ENCODE results near the gene CNBD2.
A peak's percentile ranks its signal among the peaks of the same experiment; 100 is the strongest.
"Not testable (repeated sequence)": the region's sequence is repeated elsewhere in the genome, so short reads cannot be mapped to it uniquely, and the experiment has no call there.

Gene CNBD2

DNA sequence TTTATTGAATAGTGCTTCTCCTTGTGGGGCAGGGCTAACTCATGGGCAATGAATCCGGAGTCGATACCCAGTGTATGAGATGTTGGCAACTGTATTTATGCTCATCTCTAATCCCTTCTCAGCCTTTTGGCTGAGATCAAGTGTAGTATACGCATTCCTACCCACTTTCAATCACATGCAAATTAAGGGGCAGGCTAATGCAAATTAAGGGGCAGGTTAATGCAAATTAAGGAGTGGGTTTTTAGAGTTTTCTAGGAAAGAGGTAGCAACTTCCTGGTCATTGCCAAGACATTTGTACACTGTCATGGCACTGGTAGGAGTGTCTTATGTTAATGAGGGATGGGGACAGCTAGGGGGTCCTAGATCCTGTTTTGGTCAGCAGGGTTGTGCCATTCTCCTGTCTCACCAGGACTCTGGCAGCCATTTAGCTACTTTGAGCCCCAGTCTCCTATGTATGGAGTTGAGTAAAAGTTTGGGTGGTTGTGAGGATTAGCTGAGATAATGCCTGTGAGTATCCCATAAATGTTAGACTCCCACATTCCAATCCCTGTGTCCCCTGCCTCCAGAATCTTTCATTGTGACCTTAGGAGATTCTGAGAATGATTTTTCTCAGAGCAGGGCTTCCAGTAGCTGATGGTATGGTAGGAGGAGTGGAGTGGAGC is at the start of gene CNBD2:
TSS of gene CNBD2 (plus strand) at position 612 of the 662 bp plus-strand sequence. CDS start 173 bp downstream, outside the sequence.
- no peak for DNase-seq

DNA sequence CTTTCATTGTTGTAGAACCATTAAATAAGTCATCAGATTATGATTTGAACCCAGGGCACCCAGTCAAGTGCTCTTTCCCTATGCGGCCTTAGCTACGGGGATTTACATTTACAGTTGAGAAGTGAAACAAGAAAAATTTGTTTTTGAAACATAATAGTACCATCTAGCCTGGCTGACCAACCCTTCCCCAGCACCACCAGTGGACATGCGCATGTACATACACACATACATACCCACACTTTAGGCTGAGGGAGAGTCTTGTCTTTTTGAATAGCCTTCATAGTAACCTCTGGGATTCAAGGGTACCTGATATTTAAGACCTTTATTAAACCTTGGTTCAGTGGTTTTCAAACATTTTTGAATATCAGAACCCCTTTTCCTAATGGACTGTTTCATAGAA is 47.9 kb upstream of the CNBD2 start:
- no peak for DNase-seq

DNA sequence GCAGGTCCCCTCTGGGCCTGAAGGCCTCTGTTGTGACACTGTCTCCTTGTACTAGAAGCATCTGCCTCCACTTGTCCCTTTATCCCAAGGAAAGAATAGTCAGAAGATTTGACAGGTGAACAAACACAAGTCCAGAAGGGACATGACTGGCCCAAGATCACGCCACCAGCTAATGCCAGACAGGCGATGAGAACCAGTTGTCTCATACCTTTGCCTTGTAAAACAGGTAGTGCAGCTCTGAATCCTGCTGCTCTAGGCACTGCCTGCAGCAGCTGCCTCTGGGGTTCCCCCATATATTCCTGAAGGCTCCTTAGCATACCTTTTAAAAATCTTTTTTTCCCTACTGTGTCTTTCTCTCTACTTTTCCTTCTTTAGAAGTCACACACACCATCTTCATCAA is 39.1 kb upstream of the CNBD2 start:
- DNase-seq = no peak

DNA sequence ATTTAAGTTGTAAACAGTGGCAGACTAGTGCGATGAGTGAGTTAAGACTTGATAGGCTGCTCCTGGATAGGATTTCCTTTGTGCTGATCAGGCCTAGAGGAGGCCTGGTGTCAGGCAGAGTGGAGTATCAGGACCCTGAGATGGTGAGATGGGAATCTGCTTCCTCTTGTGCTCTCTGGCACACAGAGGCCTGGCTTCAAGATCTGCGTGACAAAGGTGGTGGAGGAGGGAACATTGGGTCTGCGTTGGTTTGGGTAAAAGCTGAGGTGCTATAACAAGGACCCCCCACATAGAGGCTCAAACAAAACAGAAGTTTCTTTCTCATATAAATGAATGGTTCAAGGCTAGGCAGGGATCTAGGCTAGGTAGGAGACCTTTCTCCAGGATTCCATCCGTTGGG is 34.3 kb upstream of the CNBD2 start:
- DNase-seq = no peak

DNA sequence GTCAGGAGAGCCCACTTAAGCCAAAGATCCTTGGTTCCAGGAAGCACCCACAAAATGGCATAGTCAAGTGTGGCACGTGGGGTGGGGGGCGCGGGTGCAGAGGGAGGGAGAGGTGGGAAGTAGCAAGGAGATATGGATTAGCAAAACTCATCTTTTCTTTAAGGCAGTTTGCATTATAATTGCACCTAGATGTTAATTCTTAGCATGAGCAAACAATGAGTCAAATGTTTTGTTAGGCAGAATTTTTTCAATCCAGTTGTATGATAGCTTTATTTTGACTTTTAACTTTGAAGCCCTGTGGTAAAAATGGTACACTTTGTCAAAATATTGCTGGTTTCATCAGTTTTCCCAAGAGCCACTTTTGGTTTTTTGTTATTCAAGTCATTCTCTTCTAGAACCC is 29.1 kb upstream of the CNBD2 start:
- DNase-seq = no peak

DNA sequence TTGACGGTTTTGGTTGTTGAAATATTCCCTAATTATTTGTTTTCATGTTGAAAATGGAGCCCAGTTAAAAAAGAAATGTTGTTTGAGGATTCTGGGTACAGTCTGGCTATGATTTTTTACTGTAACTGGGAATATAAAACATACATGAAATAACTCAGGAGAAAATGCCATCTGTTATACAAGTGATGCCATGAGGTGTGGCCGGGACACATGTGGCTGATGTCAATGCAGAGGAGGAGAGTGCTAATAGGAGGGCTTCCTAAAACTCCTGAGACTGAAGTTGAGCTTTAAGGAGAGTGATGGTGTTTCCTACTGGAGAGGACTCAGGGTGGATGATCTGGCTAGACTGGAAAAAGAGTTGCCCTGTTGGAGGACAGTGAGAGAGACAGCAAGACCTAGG is 26.8 kb upstream of the CNBD2 start:
- no peak for DNase-seq

DNA sequence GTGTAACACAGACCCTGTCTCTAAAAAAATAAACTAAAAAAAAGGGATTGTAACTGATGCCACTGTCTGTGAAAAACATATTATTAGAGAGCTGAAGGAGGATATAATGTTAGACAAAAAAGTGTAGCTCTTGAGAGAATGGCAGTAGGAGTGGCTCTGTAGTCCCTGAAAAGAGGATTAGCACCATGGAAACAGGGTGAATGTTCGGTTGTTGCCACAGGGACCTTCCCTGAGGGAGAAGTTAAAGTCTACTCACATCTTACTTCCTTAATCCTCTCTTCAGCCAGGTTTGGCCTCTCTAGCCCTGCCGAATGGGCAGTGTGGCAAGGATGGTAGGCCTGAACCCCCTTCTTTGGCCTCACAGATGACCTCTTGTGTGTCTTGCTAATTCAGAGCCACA is 26.1 kb upstream of the CNBD2 start:
- DNase-seq = peak in 1 of 3 experiments; percentile 14

DNA sequence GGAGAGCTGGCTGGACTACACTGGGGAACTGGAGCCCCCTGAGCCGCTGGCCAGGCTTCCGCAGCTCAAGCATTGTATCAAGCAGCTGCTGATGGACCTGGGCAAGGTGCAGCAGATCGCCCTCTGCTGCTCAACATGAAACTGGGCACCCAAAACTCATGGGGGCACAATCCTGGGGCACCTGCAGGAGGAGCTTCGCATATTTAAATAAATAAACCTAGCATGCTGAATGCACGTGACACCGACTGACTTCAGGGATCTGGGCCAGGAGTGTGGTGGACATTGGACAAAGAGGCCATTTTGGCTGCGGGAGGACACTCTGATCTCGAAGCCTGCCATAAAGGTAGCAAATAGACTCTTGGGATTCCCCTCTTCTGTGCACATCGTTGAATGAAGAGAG is 20.9 kb upstream of the CNBD2 start:
- DNase-seq = no peak

DNA sequence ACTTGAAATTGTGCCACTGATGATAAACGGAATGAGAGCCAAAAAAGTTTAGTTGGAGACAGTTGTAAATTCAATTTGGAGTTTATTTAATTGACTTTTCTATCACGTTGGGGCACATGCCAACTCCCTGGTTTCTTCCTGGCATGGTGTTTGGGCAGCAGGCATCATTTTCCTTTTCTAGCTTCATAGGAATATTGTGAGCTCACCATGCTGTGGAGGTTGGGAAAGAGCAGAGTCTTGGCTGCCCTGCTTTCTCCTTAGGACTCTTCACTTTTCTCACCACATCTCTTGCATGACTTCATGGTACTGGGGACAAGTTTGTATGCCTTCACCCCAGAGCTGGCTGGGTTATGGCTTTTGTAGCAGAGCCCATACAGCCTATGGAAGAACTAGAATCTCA is 20.5 kb upstream of the CNBD2 start:
- no peak for DNase-seq

DNA sequence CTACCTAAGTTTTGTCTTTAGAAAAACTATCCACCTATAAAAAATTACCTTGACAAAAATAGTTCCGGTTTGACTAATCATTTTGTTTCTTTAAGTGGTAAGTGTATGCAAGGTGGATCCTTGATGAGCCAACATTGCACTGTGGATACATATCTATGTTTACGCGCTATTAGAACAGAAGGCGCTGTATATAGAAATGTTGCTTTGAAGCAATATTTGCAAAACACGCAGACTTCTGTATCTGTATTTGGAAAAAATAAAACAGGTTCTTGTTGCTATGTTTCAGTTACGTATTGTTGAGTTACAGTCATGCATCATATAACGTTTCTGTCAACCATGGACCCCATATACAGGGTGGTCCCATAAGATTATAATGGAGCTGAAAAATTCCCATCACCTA is 18.3 kb upstream of the CNBD2 start:
- no peak for DNase-seq

DNA sequence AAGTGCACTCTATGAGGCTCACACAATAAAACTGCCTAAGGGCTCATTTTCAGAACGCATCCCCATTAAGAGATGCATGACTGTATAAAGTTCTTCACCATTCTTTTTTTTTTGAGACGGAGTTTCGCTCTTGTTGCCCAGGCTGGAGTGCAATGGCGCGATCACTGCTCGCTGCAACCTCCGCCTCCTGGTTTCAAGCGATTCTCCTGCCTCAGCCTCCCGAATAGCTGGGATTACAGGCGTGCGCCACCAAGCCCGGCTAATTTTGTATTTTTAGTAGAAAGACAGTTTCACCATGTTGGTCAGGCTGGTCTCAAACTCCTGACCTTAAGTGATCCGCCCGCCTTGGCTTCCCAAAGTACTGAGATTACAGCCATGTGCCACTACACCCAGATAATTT is 16.3 kb upstream of the CNBD2 start:
- DNase-seq = not testable (repeated sequence)

DNA sequence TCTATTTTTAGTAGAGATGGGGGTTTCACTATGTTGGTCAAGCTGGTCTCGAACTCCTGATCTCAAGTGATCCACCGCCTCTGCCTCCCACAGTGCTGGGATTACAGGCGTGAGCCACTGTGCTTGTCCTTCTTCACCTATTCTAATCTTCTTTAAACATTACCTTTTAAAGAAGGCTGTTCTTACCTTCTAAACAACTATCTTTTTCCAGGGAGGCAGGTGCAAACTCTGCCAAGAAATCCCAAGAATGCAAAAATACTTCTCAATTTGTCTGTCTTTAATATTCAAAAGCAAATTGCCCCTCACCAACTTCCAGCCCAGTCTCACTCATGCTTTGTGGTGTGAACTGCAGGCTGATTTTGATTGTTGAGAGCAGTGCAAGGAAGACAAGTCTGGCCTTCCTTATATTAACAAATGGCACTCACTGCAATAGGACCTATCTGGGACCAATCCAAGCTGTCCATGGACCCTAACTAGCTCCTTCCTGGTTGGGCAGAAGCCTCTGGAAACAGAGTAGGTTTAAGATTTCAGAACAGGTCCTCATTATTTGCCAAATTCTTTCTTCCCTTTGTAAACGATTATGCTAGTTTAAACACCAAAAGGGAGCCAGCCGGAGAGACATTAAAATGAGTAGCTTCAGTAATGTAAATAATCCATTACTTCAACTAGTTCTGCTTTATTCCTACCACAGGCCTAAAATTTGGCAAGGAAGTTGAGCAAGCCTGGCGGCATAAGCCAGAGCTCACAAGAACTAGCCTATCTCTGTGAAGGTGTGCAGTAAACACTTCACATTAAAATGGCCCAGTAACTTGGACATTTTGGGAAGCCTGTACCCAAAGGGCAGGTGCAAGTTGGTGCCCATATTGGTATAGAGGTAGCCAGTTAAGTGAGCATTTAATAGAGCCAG is 15.7 kb upstream of the CNBD2 start:
- peak in 1 of 3 experiments; percentile 47 for DNase-seq

DNA sequence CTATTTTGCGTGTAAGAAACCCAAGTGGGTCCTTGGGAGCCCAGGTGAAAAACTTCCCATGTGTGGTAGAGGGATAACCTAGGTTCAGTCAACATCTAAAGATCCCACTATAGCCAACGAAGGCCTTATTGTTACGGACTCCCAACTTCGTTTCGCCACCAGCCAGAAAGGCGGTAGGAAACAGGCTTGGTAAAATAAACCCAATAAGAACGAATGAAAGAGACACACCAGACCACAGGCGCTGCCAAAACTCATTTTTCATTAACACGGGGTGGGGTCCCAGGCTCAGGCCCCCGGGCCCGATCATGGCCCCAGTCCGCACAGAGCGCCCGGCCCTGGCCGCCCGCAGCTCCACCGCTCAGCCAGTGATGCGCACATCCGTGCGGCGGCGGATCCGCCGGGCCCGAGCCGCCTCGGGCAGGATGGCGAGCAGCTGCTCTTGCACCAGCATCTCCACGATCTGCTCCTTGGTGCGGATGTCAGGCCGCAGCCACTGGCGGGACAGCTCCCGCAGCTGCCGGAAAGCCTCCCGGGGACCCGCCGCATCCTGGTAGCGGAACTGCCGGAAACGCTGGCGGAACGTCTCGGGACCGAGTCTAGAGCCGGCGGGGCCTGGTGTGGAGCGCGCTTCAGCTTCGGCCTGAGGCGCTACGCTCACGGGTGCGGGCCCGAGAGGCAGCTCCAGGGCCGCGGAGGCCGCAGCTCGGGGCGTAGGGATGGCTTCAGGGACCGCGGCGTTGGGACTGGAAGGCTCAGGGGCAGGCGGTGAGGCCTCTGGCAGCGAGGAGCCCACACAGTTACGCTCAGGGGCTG is 14.8 kb upstream of the CNBD2 start:
- DNase-seq = peak; percentile 26 to 86 (median 85)

DNA sequence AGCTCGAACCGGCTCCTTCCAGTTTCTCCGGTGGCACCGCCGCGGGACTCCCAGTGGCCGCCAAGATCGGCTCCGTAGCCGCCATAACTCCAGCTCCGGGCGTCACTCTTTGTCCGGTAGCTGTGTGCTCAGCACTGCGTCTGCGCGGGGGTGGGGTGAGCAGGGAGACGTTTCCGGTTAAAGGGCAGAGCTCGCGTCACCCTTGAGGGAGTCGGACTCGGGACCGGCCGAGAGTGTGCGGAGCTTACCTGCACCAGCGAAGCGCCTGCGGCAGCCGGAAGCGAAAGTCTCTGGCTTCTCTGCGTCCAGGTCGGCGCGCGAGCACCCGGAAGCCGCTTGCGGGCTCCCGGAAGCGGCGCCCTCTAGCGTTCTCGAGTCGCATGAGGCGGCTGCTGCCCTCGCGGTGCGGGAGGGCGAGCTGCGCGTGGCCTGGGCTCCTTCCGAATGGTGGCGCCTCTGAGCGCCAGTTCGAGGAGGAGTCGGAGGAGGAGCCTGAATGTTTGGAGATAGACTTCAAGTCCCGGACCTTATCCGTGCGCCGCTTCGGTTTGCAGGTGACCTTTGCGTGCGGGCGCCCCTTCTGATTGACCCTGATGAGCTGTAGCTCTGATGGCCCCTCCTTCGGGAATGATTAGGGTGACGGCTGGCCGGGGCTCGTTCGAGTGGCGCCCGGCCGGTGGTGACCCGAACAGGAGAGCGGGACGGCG is 14.0 kb upstream of the CNBD2 start, which contains the start of gene SCAND1:
TSS of gene SCAND1 (minus strand) at position 303 of the 707 bp plus-strand sequence. CDS start at position 85, 218 bp downstream.
- DNase-seq = peak; percentile 98 to 99 (median 98)

DNA sequence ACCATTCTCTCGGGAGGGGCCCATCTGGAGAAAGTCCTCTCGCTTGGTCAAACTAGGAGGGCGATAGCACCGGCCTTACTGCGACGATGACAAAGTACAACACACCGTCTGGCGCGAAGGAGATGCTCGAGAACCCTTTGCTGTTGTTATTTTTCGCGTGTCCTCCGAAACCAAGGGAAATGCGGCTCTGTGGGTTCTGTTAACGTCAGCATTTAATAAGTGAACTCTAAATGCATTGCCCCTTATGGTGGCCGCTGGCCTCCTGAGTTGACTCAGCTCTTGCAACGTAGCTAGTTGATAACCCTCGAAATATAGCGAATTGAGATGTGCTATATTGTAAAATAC is 13.5 kb upstream of the CNBD2 start:
- no peak for DNase-seq

DNA sequence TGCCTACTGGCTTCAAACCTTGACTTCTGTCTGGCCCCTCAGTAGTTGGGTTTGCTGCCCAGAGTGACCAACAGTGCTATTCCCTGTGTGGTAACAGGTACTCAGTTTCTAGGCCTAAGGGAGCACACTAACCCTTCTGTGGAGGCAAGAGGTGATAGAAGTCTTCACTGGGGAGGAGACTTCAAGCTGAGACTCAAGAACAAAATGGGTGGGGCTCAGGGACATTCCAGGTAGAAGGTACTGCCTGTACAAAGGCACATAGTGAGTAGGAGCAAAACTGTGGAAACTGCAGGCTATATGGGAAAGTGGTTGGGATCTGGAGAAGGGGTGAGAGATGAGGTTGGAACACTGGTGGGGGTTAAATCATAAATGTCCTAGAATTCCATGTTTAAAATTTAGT is 11.8 kb upstream of the CNBD2 start:
- DNase-seq = no peak

DNA sequence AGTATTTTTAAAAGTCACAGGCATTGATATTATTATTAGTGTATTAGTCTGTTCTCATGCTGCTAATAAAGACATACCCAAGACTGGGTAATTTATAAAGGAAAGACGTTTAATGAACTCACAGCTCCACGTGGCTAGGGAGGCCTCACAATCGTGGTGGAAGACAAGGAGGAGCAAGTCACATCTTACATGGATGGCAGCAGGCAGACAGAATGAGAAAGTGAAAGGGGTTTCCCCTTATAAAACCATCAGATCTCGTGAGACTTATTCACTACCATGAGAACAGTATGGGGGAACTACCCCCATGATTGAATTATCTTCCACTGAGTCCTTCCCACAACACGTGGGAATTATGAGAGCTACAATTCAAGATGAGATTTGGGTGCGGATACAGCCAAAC is 9.1 kb upstream of the CNBD2 start:
- DNase-seq = not testable (repeated sequence)

DNA sequence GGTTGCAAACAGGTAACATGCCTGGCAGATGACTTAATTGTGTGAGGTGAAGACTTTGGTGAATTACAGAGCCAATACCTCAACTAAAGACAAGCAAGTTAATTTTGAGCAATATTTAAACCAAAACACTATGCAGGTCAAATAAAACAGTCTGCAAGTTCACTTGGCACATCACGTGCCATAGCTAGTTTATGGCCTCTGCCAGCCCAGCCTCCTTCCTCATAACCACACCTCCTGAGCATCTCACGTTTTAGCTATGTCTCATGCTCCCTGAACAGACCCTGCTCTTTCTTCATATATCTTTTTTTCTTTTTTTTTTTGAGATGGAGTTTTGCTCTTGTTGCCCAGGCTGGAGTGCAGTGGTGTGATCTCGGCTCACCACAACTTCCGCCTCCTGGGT is 4.5 kb upstream of the CNBD2 start:
- no peak for DNase-seq

DNA sequence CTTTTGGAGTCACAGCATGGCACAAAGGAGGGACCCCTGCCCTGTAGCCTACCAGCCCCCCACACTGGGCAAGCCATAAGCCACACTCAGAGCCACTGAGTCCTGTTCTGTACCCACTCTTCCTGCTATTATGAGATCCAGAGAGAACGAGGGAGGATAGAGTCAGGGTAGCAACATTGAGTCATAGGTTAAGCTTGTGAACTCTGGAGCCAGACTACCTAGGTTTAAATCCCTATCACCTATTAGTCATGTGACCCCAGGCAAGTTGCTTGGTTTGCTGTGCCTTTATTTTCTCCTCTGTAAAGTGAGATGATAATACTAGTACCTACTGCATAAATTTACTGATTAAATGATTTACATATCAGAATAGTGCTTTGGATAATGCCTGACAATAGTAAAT is 540 bp downstream of the CNBD2 start:
- DNase-seq = no peak

DNA sequence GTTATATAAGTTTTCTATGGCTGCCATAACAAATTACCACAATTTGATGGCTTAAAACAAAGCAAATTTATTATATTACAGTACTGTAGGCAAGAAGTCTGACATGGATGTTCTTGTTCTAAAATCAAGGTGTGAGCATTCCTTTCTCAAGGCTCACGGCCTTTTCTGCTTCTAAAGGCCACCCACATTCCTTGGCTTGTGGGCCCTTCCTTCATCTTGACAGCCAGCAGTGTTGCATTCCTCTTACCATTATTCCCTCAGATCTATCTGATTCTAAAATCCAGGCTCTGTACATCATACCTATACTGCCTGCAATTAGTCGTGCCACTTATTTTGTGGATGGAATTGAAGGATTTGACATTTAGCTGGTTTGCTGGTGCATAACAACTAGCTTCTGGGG is 3.6 kb downstream of the CNBD2 start:
- DNase-seq = no peak

DNA sequence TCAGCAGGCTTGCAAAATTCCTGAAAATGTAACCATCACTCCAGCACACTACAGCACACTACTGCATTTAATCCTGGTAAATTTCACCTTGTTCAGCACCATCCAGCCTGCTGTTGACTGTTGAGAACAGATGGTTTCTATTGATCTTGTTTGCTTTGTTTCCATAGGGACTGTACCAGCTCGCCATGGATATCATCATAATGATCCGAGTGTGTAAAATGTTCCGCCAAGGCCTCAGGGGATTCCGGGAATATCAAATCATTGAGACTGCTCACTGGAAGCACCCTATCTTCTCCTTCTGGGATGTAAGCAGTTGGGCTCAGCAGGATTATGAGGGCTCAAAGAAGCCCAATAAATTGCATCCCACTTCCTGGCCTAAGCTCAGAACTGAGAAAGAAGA is 4.1 kb downstream of the CNBD2 start:
- DNase-seq = peak in 2 of 3 experiments; percentile 38 to 84

DNA sequence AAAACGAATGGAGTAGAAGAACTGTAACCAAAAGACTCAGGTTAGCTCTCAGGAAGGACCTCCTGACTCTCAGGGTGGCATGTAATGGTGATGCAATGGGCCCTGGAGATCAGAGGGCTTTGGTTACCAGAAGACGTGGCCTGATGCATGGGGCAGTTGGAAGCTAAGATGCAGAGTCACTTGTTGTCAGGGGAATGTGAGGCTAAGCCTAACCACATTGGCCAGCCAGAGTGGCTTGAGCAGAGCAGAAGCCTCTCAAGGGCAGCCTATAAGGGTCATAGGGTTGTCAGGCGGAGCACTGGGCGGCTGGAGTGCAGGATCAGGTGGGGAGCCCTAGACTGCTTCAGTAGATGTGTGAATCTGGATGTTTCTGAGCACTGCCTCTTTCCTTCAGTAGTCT is 5.9 kb downstream of the CNBD2 start:
- DNase-seq = no peak
